Central memory CD8-positive, alpha-beta T cell (primary cell): ENCODE results near the gene MCM3AP.
"Not testable (repeated sequence)": the region's sequence is repeated elsewhere in the genome, so short reads cannot be mapped to it uniquely, and the experiment has no call there.

Experiments used
- ATAC-seq: fragments of 150-1000 bp; cut with Tn5 transposase; replicated peaks from 2 replicates; pipeline ENCODE4 v1.10.0; 2022; ENCODE audit warnings: mild to moderate bottlenecking, moderate FRiP score, moderate number of reproducible peaks; ENCODE audit not compliant: poor library complexity, severe bottlenecking; ENCODE audit errors: extremely low read depth
- DNase-seq, 2 donors: peaks; one replicate each; pipeline ENCODE4 v3.0.0; 2021; ENCODE audit warnings: low spot score in 2 of 2
- H3K27ac Mint-ChIP-seq: one replicate; pipeline ENCODE4 v1.8.0; 2022; ENCODE audit warnings: low read depth, mild to moderate bottlenecking, moderate library complexity, mixed read lengths
- H3K27me3 Mint-ChIP-seq: one replicate; pipeline ENCODE4 v1.8.0; 2022; ENCODE audit warnings: mixed read lengths
- H3K36me3 Mint-ChIP-seq: one replicate; pipeline ENCODE4 v1.8.0; 2022; ENCODE audit warnings: mild to moderate bottlenecking, moderate library complexity, mixed read lengths; ENCODE audit not compliant: insufficient read depth
- H3K4me1 Mint-ChIP-seq: one replicate; pipeline ENCODE4 v1.8.0; 2022; ENCODE audit warnings: mixed read lengths
- H3K4me3 Mint-ChIP-seq: one replicate; pipeline ENCODE4 v1.8.0; 2022; ENCODE audit warnings: mild to moderate bottlenecking, moderate library complexity, mixed read lengths
- H3K9me3 Mint-ChIP-seq: one replicate; pipeline ENCODE4 v1.8.0; 2022; ENCODE audit warnings: mixed read lengths

MCM3AP gene

GRCh38 chr21:46206163-46207005 is 79.0 kb downstream of the MCM3AP start:
- H3K36me3 Mint-ChIP-seq, result peaks cover 16% of the 10 kb centered on the region
- H3K9me3 Mint-ChIP-seq, result no peaks in the 10 kb centered on the region
- no peak overlapping the region for H3K27ac Mint-ChIP-seq
- no peaks in the 10 kb centered on the region for H3K27me3 Mint-ChIP-seq
- DNase-seq (no peak), ATAC-seq (no peak)
- H3K4me3 Mint-ChIP-seq, result no peak overlapping the region
- H3K4me1 Mint-ChIP-seq, result no peaks in the 10 kb centered on the region

- Mint-ChIP-seq H3K36me3 (peaks cover 16% of the 10 kb centered on the region), H3K27me3 (no peaks in the 10 kb centered on the region), H3K4me3 (no peak overlapping the region), H3K27ac (no peak overlapping the region), H3K9me3 (no peaks in the 10 kb centered on the region), H3K4me1 (no peaks in the 10 kb centered on the region)
- DNase-seq, result no peak
- no peak for ATAC-seq
Observed at GRCh38 chr21:46205766-46206162, 79.6 kb downstream of the MCM3AP start.

- Mint-ChIP-seq H3K9me3 (no peaks in the 10 kb centered on the region), H3K27me3 (no peaks in the 10 kb centered on the region), H3K27ac (peak overlapping the region; percentile 80), H3K4me3 (no peak overlapping the region), H3K36me3 (peaks cover 16% of the 10 kb centered on the region), H3K4me1 (no peaks in the 10 kb centered on the region)
- DNase-seq (no peak), ATAC-seq (no peak)
Observed at GRCh38 chr21:46205166-46205565, 80.2 kb downstream of the MCM3AP start.

- no peak for DNase-seq
- Mint-ChIP-seq H3K4me3 (no peak overlapping the region), H3K27ac (peak overlapping the region; percentile 77), H3K9me3 (no peaks in the 10 kb centered on the region), H3K36me3 (peaks cover 15% of the 10 kb centered on the region), H3K27me3 (no peaks in the 10 kb centered on the region), H3K4me1 (peaks cover 6% of the 10 kb centered on the region)
- ATAC-seq, result no peak
Observed at GRCh38 chr21:46203203-46203600, 82.2 kb downstream of the MCM3AP start.

- Mint-ChIP-seq H3K9me3 (no peaks in the 10 kb centered on the region), H3K36me3 (peaks cover 18% of the 10 kb centered on the region), H3K27ac (peak overlapping the region; percentile 77), H3K27me3 (no peaks in the 10 kb centered on the region), H3K4me1 (peaks cover 6% of the 10 kb centered on the region), H3K4me3 (no peak overlapping the region)
- DNase-seq (no peak), ATAC-seq (no peak)
Observed at GRCh38 chr21:46202592-46203202, 82.7 kb downstream of the MCM3AP start.

- H3K4me3 Mint-ChIP-seq, H3K4me1 Mint-ChIP-seq, H3K27me3 Mint-ChIP-seq, DNase-seq, ATAC-seq, H3K27ac Mint-ChIP-seq, H3K9me3 Mint-ChIP-seq: not testable (repeated sequence)
- H3K36me3 Mint-ChIP-seq, result peaks cover 24% of the 10 kb centered on the region
Observed at GRCh38 chr21:46200877-46201803, 84.3 kb downstream of the MCM3AP start.

GRCh38 chr21:46199436-46200373 is 85.7 kb downstream of the MCM3AP start:
- ATAC-seq (peak; percentile 28), DNase-seq (no peak)
- Mint-ChIP-seq H3K9me3 (no peaks in the 10 kb centered on the region), H3K4me1 (peaks cover 6% of the 10 kb centered on the region), H3K27me3 (no peaks in the 10 kb centered on the region), H3K36me3 (peaks cover 24% of the 10 kb centered on the region), H3K27ac (no peak overlapping the region), H3K4me3 (no peak overlapping the region)

GRCh38 chr21:46196733-46197132 is 88.7 kb downstream of the MCM3AP start:
- DNase-seq (no peak), ATAC-seq (no peak)
- Mint-ChIP-seq H3K36me3 (peaks cover 16% of the 10 kb centered on the region), H3K4me3 (no peak overlapping the region), H3K9me3 (no peaks in the 10 kb centered on the region), H3K27me3 (no peaks in the 10 kb centered on the region), H3K4me1 (peaks cover 6% of the 10 kb centered on the region), H3K27ac (peak overlapping the region; percentile 71)

- Mint-ChIP-seq H3K27me3 (no peaks in the 10 kb centered on the region), H3K27ac (no peak overlapping the region), H3K4me1 (peaks cover 6% of the 10 kb centered on the region), H3K9me3 (no peaks in the 10 kb centered on the region), H3K36me3 (peaks cover 16% of the 10 kb centered on the region), H3K4me3 (no peak overlapping the region)
- DNase-seq (no peak), ATAC-seq (no peak)
Observed at GRCh38 chr21:46195595-46196195, 89.7 kb downstream of the MCM3AP start.

- ATAC-seq, result no peak
- Mint-ChIP-seq H3K9me3 (no peaks in the 10 kb centered on the region), H3K4me1 (peaks cover 5% of the 10 kb centered on the region), H3K27me3 (no peaks in the 10 kb centered on the region), H3K36me3 (peaks cover 16% of the 10 kb centered on the region), H3K27ac (no peak overlapping the region), H3K4me3 (no peak overlapping the region)
- peak in 1 of 2 donors; percentile 9 for DNase-seq
Observed at GRCh38 chr21:46194374-46195334, 90.8 kb downstream of the MCM3AP start.
